BLaER1 treated with 17β-estradiol and CSF1 and Interleukin-3, amounts not matched to agents 10 nM and 100 nM (cell line): ENCODE results near the gene ITPKB.
"Not testable (repeated sequence)": the region's sequence is repeated elsewhere in the genome, so short reads cannot be mapped to it uniquely, and the experiment has no call there.

Experiments used
- H3K27ac ChIP-seq, 11 experiments: shearing (Covaris generic); formaldehyde crosslinking; 2 replicates each; pipeline ENCODE4 v1.8.1; 2022
- H3K27me3 ChIP-seq, 11 experiments: shearing (Covaris generic); formaldehyde crosslinking; 2 replicates each; pipeline ENCODE4 v1.8.1; 2022
- H3K36me3 ChIP-seq, 11 experiments: shearing (Covaris generic); formaldehyde crosslinking; 2 replicates each; pipeline ENCODE4 v1.8.1; 2022
- H3K4me1 ChIP-seq, 10 experiments: shearing (Covaris generic); formaldehyde crosslinking; 2 replicates each; pipeline ENCODE4 v1.8.1; 2022
- H3K4me2 ChIP-seq, 11 experiments: shearing (Covaris generic); formaldehyde crosslinking; 2 replicates each; pipeline ENCODE4 v1.8.1; 2022
- H3K4me3 ChIP-seq, 10 experiments: shearing (Covaris generic); formaldehyde crosslinking; 2 replicates each; pipeline ENCODE4 v1.8.1; 2022
- H3K9ac ChIP-seq, 11 experiments: shearing (Covaris generic); formaldehyde crosslinking; 2 replicates each; pipeline ENCODE4 v1.8.1; 2022
- H3K9me3 ChIP-seq, 11 experiments: shearing (Covaris generic); formaldehyde crosslinking; replicated peaks in 1 of 11; 2 replicates each; pipeline ENCODE4 v1.8.1; 2022
- H4K20me1 ChIP-seq, 11 experiments: shearing (Covaris generic); formaldehyde crosslinking; 2 replicates each; pipeline ENCODE4 v1.8.1; 2022
- Cebpa-rat ChIP-seq, 11 experiments: shearing (Covaris generic); IDR thresholded peaks; 2 replicates each; pipeline ENCODE4 v1.8.1; 2022

ITPKB gene

GRCh38 chr1:226616636-226617035 lies 122.4 kb downstream of the ITPKB start:
- no peaks in the 10 kb centered on the region for H4K20me1 ChIP-seq
- no peak overlapping the region for H3K4me2 ChIP-seq
- no peak overlapping the region for H3K27ac ChIP-seq
- H3K36me3 ChIP-seq, result no peaks in the 10 kb centered on the region
- peaks cover 14 to 21% (median 17%) of the 10 kb centered on the region in 11 experiments for H3K9me3 ChIP-seq
- H3K4me3 ChIP-seq, result no peak overlapping the region
- H3K4me1 ChIP-seq, result peaks cover 0 to 2% (median 0%) of the 10 kb centered on the region in 10 experiments; a peak in 2 of 20 replicates
- TF ChIP-seq Cebpa-rat (IDR thresholded peaks at IDR 0.05), result no peak
- H3K9ac ChIP-seq, result no peak overlapping the region
- no peaks in the 10 kb centered on the region for H3K27me3 ChIP-seq

- H3K4me2 ChIP-seq, result peak overlapping the region in 2 of 11 experiments; percentile 10 to 35; a peak in 2 of 22 replicates
- H3K36me3 ChIP-seq, result no peaks in the 10 kb centered on the region
- H3K27ac ChIP-seq, result no peak overlapping the region
- TF ChIP-seq Cebpa-rat (IDR thresholded peaks at IDR 0.05), result no peak
- H3K9ac ChIP-seq, result no peak overlapping the region
- H3K27me3 ChIP-seq, result no peaks in the 10 kb centered on the region
- H4K20me1 ChIP-seq, result no peaks in the 10 kb centered on the region
- H3K4me1 ChIP-seq, result peaks cover 0 to 10% (median 5%) of the 10 kb centered on the region in 10 experiments; a peak in 14 of 20 replicates
- no peak overlapping the region for H3K4me3 ChIP-seq
- peaks cover 14 to 21% (median 17%) of the 10 kb centered on the region in 11 experiments for H3K9me3 ChIP-seq
Observed at GRCh38 chr1:226615876-226616275, 123.2 kb downstream of the ITPKB start.

- H3K27ac ChIP-seq, H3K27me3 ChIP-seq, H3K4me2 ChIP-seq, H3K36me3 ChIP-seq, H3K9ac ChIP-seq, H4K20me1 ChIP-seq, H3K4me3 ChIP-seq: not testable (repeated sequence)
- Histone ChIP-seq H3K9me3 (peaks cover 12 to 19% (median 14%) of the 10 kb centered on the region in 11 experiments), H3K4me1 (peaks cover 8 to 42% (median 32%) of the 10 kb centered on the region in 10 experiments; a peak in 18 of 20 replicates)
Observed at GRCh38 chr1:226611980-226612379, 127.1 kb downstream of the ITPKB start.

GRCh38 chr1:226611301-226611700 lies 127.8 kb downstream of the ITPKB start:
- H3K9me3 ChIP-seq, result peaks cover 5 to 12% (median 7%) of the 10 kb centered on the region in 11 experiments
- no peak overlapping the region for H3K4me3 ChIP-seq
- no peaks in the 10 kb centered on the region for H3K27me3 ChIP-seq
- no peak overlapping the region for H3K9ac ChIP-seq
- H3K4me1 ChIP-seq, result peaks cover 8 to 42% (median 32%) of the 10 kb centered on the region in 10 experiments; a peak in 18 of 20 replicates
- H3K4me2 ChIP-seq, result peak overlapping the region in 8 of 11 experiments; percentile 72 to 90 (median 80); a peak in 13 of 22 replicates
- no peaks in the 10 kb centered on the region for H4K20me1 ChIP-seq
- no peaks in the 10 kb centered on the region for H3K36me3 ChIP-seq
- H3K27ac ChIP-seq, result peak overlapping the region in 2 of 11 experiments; percentile 62 to 70; a peak in 2 of 22 replicates
- TF ChIP-seq Cebpa-rat (IDR thresholded peaks at IDR 0.05), result no peak

- no peak for TF ChIP-seq Cebpa-rat (IDR thresholded peaks at IDR 0.05)
- H3K4me1 ChIP-seq, result peaks cover 8 to 42% (median 32%) of the 10 kb centered on the region in 10 experiments; a peak in 18 of 20 replicates
- peak overlapping the region in 8 of 11 experiments; percentile 72 to 90 (median 80); a peak in 16 of 22 replicates for H3K4me2 ChIP-seq
- no peaks in the 10 kb centered on the region for H3K36me3 ChIP-seq
- peak overlapping the region in 5 of 11 experiments; percentile 1 to 70 (median 62); a peak in 8 of 22 replicates for H3K27ac ChIP-seq
- no peaks in the 10 kb centered on the region for H3K27me3 ChIP-seq
- peak overlapping the region in 3 of 11 experiments; percentile 31 to 45 (median 42); a peak in 3 of 22 replicates for H3K9ac ChIP-seq
- H3K4me3 ChIP-seq, result no peak overlapping the region
- no peaks in the 10 kb centered on the region for H4K20me1 ChIP-seq
- peaks cover 0 to 6% (median under 1%) of the 10 kb centered on the region in 11 experiments; a peak in 10 of 22 replicates for H3K9me3 ChIP-seq
Observed at GRCh38 chr1:226610671-226611070, 128.4 kb downstream of the ITPKB start.

GRCh38 chr1:226609836-226610455 lies 129.1 kb downstream of the ITPKB start:
- Histone ChIP-seq H3K27me3 (no peaks in the 10 kb centered on the region), H3K9me3 (no peaks in the 10 kb centered on the region), H3K27ac (peak overlapping the region in 6 of 11 experiments; percentile 1 to 70 (median 60); a peak in 9 of 22 replicates), H3K9ac (peak overlapping the region in 4 of 11 experiments; percentile 22 to 56 (median 39); a peak in 4 of 22 replicates), H3K4me2 (peak overlapping the region in 9 of 11 experiments; percentile 45 to 90 (median 78); a peak in 18 of 22 replicates), H3K4me3 (peak overlapping the region in 1 of 10 experiments; percentile 39; a peak in 1 of 20 replicates), H4K20me1 (no peaks in the 10 kb centered on the region), H3K4me1 (peaks cover 8 to 50% (median 33%) of the 10 kb centered on the region in 10 experiments; a peak in 18 of 20 replicates), H3K36me3 (no peaks in the 10 kb centered on the region)
- peak in 5 of 11 experiments; percentile 36 to 91 (median 64); a peak in 8 of 22 replicates for TF ChIP-seq Cebpa-rat (IDR thresholded peaks at IDR 0.05)

- Histone ChIP-seq H3K27ac (peak overlapping the region in 5 of 11 experiments; percentile 15 to 70 (median 66); a peak in 9 of 22 replicates), H3K4me2 (peak overlapping the region in 9 of 11 experiments; percentile 45 to 90 (median 78); a peak in 18 of 22 replicates), H3K4me3 (peak overlapping the region in 1 of 10 experiments; percentile 39; a peak in 1 of 20 replicates), H3K9ac (peak overlapping the region in 4 of 11 experiments; percentile 22 to 56 (median 46); a peak in 5 of 22 replicates), H3K27me3 (no peaks in the 10 kb centered on the region), H3K9me3 (no peaks in the 10 kb centered on the region), H4K20me1 (no peaks in the 10 kb centered on the region), H3K4me1 (peaks cover 8 to 60% (median 40%) of the 10 kb centered on the region in 10 experiments; a peak in 18 of 20 replicates), H3K36me3 (no peaks in the 10 kb centered on the region)
- TF ChIP-seq Cebpa-rat (IDR thresholded peaks at IDR 0.05), result no peak
Observed at GRCh38 chr1:226608699-226609505, 130.2 kb downstream of the ITPKB start.

- no peak for TF ChIP-seq Cebpa-rat (IDR thresholded peaks at IDR 0.05)
- H3K27me3 ChIP-seq, result no peaks in the 10 kb centered on the region
- peaks cover 8 to 71% (median 51%) of the 10 kb centered on the region in 10 experiments; a peak in 18 of 20 replicates for H3K4me1 ChIP-seq
- H3K4me3 ChIP-seq, result no peak overlapping the region
- H3K27ac ChIP-seq, result no peak overlapping the region; a peak in 1 of 22 replicates
- no peak overlapping the region for H3K9ac ChIP-seq
- H3K36me3 ChIP-seq, result no peaks in the 10 kb centered on the region
- H4K20me1 ChIP-seq, result no peaks in the 10 kb centered on the region
- H3K4me2 ChIP-seq, result peak overlapping the region in 3 of 11 experiments; percentile 81 to 83 (median 82); a peak in 3 of 22 replicates
- H3K9me3 ChIP-seq, result no peaks in the 10 kb centered on the region
Observed at GRCh38 chr1:226607821-226608220, 131.3 kb downstream of the ITPKB start.
